Ovary (tissue), 10 donors: Measurements from ENCODE around the gene PTF1A. TPM values are rescaled to one million over a fixed set of nuclear protein-coding genes. Genes with fewer than 3 reads are reported as not detected.

ENCODE experiments used
- DNase-seq, 5 donors: peaks; one replicate each; pipeline ENCODE4 v3.0.0-alpha.2; 2019 to 2020
- H3K27ac ChIP-seq, 2 donors: fragments of 200-600 bp; one replicate each; pipeline versions ENCODE4 v1.5.1 to v1.8.0; 2019 to 2022
- H3K27me3 ChIP-seq: fragments of 200-600 bp; one replicate; pipeline ENCODE4 v1.8.0; 2022
- H3K36me3 ChIP-seq: fragments of 200-600 bp; sonication (generic); one replicate; pipeline ENCODE4 v1.5.1; 2019
- H3K4me1 ChIP-seq: one replicate; pipeline ENCODE4 v1.8.1; 2013; ENCODE audit warnings: mild to moderate bottlenecking, moderate library complexity; ENCODE audit not compliant: insufficient read depth
- H3K4me3 ChIP-seq: fragments of 200-600 bp; sonication (generic); one replicate; pipeline ENCODE4 v1.5.1; 2017
- H3K9me3 ChIP-seq, 2 donors: fragments of 200-600 bp in 1 of 2; sonication (generic) in 1 of 2; one replicate each; pipeline versions ENCODE4 v1.5.1 to v1.8.1; 2013 to 2019; ENCODE audit warnings: mild to moderate bottlenecking in 1 of 2, moderate library complexity in 1 of 2
- EP300 ChIP-seq: sonication (generic); formaldehyde crosslinking; IDR thresholded peaks from one replicate; pipeline ENCODE4 v1.6.1; 2017; ENCODE audit warnings: antibody characterized with exemption
- POLR2A ChIP-seq: fragments of 450-650 bp; IDR thresholded peaks from one replicate; pipeline ENCODE4 v1.6.1; 2017; ENCODE audit warnings: antibody characterized with exemption, mild to moderate bottlenecking, moderate library complexity
- WGBS, 3 donors: extraction: QIAGEN DNeasy Blood & Tissue Kit in 1 of 3; methylation state at CpG; one replicate each; pipeline versions ENCODE4 v1.1.5 to v1.1.7; 2013 to 2017; 5-methylcytosine and 5-hydroxymethylcytosine counted together
- intact Hi-C, 4 donors: fragments of 100-400 bp; cut with DNase I; formaldehyde crosslinking; loops; one replicate each; pipeline versions ENCODE4 v1.11.0 to v1.15.1; 2022 to 2023
- long read RNA-seq, 3 donors: library from polyadenylated mRNA in 2 of 3; unstranded in 2 of 3; transcript quantifications; one replicate each; pipeline ENCODE4 v2.0.0 and lab custom pipeline, GENCODE V29; 2021 to 2026
- polyA plus RNA-seq, 2 donors: library from polyadenylated mRNA; stranded (reverse); fragments of 200-250 nt in 1 of 2; fragments of 350-450 nt in 1 of 2; fragmentation: Illumina TruSeq in 1 of 2; extraction: RNeasy Lipid Tissue Mini Kit (QIAGEN cat#74804) in 1 of 2; gene quantifications; one replicate each; pipeline ENCODE4 v1.2.3, GENCODE V29; 2013 to 2014
- total RNA-seq, 7 donors: library from RNA; depleted of rRNA in 2 of 7; stranded (reverse); fragments of >200 nt in 2 of 7; fragmentation: NEBNext Ultra II Directional in 3 of 7; extraction: Animal tissue kit (Norgen Biotek cat#: 25700) in 3 of 7; gene quantifications; one replicate each; pipeline versions ENCODE4 v1.1.0 to v1.2.4, GENCODE V29; 2016 to 2023
- TF ChIP-seq, protein P1 (sequence below), 3 donors: fragments of 450-650 bp in 2 of 3; fragments of 200-600 bp in 1 of 3; IDR thresholded peaks; one replicate each; pipeline versions ENCODE4 v1.5.1 to v1.8.0; 2016 to 2022; ENCODE audit warnings: antibody characterized with exemption in 3 of 3, mild to moderate bottlenecking in 1 of 3
- donor health status: DM: no; HTN: no; CAD: no; lungs with moderate emphysema.
- donor health status: DM: no; HTN: no; CAD: no.
- donor health status: Bipolar disorder and iron deficiency.
- donor health status: DM: yes; HTN: yes; CAD: no.
- donor health status: DM: no; HTN: no; CAD: no.
- donor health status: DM: yes; HTN: yes; CAD: no.

PTF1A gene, protein sequence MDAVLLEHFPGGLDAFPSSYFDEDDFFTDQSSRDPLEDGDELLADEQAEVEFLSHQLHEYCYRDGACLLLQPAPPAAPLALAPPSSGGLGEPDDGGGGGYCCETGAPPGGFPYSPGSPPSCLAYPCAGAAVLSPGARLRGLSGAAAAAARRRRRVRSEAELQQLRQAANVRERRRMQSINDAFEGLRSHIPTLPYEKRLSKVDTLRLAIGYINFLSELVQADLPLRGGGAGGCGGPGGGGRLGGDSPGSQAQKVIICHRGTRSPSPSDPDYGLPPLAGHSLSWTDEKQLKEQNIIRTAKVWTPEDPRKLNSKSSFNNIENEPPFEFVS
- total RNA-seq (not detected), polyA plus RNA-seq (not detected)
- long read RNA-seq, donor 1: 0 reads
- long read RNA-seq, donor 2, partial matches to known transcripts: 0 of 1 reads
- long read RNA-seq, donor 2, other reads (novel, unspliced or antisense): 0 of 1 reads
- long read RNA-seq, donor 3: 0 reads

DNA sequence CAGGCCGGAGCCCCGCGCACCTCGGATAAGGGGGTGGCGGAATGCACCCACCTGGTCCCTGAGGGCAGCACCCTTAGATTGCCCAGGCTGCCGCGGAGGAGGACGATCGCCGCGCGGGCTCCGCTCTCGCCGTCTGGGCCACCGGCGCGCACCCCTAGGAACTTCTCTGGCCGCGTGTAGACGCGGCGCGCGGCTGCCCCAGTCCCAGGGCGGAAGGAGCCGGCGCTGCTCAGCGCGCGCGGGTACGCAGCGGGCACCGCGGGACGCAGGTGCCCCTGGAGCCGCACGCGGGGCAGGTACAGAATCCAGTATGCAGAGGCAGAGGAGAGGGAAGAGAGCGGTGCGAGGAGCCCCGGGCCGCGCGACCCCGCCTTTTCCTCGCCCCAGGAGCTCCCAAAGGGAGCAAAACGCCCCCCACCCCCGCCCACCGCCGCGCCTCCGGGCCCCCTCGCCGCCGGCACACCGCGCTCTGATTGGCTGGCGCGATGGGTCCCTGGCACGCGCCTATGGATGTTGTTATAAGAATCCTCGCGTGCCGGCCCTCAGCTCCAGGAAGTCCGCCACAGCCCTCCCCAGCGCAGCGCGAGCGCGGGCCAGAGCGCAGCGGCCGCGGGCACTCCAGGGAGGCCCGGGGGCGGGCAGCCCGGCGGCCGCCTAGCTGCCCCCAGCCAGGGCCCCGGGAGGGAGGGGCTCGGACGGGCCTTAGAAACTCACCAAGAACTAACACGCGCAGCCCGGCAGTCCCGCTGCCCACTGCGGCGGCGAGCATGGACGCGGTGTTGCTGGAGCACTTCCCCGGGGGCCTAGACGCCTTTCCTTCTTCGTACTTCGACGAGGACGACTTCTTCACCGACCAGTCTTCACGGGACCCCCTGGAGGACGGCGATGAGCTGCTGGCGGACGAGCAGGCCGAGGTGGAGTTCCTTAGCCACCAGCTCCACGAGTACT, at the start of gene PTF1A:
Gene PTF1A, plus strand, starts transcription at position 549 of the 948 bp plus-strand sequence. Its CDS starts 219 bp downstream, at position 768.
- no peak within 1 kb of the TSS for H3K4me3 ChIP-seq

DNA sequence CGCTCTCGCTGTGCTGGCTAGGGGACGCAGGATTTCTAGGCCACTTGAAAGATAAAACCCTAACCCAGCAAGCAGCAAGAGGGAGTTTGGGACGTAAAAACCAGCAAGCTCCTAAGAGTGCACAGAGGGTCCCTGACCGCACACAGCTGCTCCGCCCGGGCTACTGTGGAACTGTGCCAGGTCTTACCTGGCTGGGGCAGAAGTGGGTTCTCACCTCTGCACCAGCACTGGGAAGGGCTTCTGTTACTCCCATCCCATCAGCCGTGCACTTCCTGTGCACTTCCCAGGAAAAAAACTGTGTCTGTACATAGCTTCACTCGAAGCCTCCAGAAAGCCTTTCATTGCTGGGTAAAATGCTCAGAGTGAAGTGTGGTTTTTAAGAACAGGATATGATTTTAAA, 45.9 kb upstream of the PTF1A start:
- DNase-seq: no peak
- intact Hi-C loops: no loop called here

More for the DNA sequence above, at the start of gene PTF1A:
- Histone ChIP-seq H3K36me3 (no peaks in the 10 kb centered on the region), H3K4me1 (peaks cover 2% of the 10 kb centered on the region), H3K27me3 (no peaks in the 10 kb centered on the region), H3K9me3 (no peaks in the 10 kb centered on the region), H3K27ac (no peak within 1 kb of the TSS)
- intact Hi-C loops: no loop called here
- TF ChIP-seq, protein P1, sequence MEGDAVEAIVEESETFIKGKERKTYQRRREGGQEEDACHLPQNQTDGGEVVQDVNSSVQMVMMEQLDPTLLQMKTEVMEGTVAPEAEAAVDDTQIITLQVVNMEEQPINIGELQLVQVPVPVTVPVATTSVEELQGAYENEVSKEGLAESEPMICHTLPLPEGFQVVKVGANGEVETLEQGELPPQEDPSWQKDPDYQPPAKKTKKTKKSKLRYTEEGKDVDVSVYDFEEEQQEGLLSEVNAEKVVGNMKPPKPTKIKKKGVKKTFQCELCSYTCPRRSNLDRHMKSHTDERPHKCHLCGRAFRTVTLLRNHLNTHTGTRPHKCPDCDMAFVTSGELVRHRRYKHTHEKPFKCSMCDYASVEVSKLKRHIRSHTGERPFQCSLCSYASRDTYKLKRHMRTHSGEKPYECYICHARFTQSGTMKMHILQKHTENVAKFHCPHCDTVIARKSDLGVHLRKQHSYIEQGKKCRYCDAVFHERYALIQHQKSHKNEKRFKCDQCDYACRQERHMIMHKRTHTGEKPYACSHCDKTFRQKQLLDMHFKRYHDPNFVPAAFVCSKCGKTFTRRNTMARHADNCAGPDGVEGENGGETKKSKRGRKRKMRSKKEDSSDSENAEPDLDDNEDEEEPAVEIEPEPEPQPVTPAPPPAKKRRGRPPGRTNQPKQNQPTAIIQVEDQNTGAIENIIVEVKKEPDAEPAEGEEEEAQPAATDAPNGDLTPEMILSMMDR (IDR thresholded peaks at IDR 0.05): no peak
- no peak for TF ChIP-seq EP300
- no peak for TF ChIP-seq POLR2A
- no peak for DNase-seq
- WGBS, 3 donors: 1 to 2% (median 1%) methylated on average over 47 to 107 of the region's 107 CpGs

DNA sequence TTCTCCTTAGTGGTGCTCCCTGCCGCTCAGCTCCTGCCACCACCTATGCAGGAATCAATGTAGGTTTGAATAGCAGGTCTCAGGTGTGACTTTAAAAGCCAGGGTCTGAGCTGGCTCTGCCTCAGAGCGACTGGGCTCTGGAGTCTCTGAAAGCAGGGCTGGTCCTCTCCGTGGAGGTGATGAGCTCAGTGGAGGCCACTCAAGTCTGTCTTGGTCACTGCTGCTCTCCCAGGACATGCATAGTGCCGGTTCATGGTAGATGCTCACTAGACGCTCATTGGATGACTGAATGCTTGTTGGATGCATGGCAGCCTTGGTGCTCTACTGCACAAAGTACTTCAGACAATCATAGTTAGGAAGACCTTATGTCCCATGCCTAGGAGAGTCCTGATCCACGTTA, 45.1 kb upstream of the PTF1A start:
- Histone ChIP-seq H3K27ac (no peak overlapping the region), H3K36me3 (no peaks in the 10 kb centered on the region), H3K27me3 (no peaks in the 10 kb centered on the region), H3K4me3 (no peak overlapping the region), H3K9me3 (no peaks in the 10 kb centered on the region), H3K4me1 (no peaks in the 10 kb centered on the region)
- no peak for TF ChIP-seq POLR2A
- no peak for TF ChIP-seq EP300
- 85 to 88% (median 88%) methylated on average over 6 of the region's 6 CpGs for WGBS, 3 donors
- no peak for DNase-seq
- intact Hi-C loops: no loop called here

More for the DNA sequence above, 45.9 kb upstream of the PTF1A start:
- Histone ChIP-seq H3K9me3 (no peaks in the 10 kb centered on the region), H3K27ac (no peak overlapping the region), H3K4me3 (no peak overlapping the region), H3K4me1 (no peaks in the 10 kb centered on the region), H3K27me3 (no peaks in the 10 kb centered on the region), H3K36me3 (no peaks in the 10 kb centered on the region)
- WGBS, 3 donors: 69 to 77% (median 71%) methylated on average over 9 of the region's 9 CpGs
- no peak for TF ChIP-seq EP300
- TF ChIP-seq, protein P1 (IDR thresholded peaks at IDR 0.05): no peak
- no peak for TF ChIP-seq POLR2A

DNA sequence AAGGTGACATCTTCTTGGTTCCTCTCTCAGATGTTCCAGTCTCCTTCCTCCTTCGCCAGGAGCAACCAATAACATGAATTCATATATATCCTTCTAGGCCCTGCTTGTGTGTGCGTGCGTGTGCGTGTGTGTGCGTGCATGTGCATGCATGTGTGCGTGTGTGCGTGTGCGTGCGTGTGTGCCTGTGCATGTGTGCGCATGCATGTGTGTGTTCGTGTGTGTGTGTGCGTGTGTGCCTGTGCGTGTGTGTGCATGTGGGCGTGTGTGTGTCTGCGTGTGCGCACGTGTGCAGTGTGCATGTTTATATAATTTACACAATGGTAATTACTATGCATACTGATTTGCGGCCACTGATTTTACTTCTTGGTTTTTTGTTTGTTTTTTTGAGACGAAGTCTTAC, 43.9 kb upstream of the PTF1A start:
- no peaks in the 10 kb centered on the region for H3K9me3 ChIP-seq
- intact Hi-C loops: no loop called here
- H3K27me3 ChIP-seq: no peaks in the 10 kb centered on the region
- 92 to 95% (median 94%) methylated on average over 19 of the region's 19 CpGs for WGBS, 3 donors
- no peak for DNase-seq
- H3K36me3 ChIP-seq: no peaks in the 10 kb centered on the region
- H3K4me1 ChIP-seq: no peaks in the 10 kb centered on the region
- no peak overlapping the region for H3K27ac ChIP-seq
- H3K4me3 ChIP-seq: no peak overlapping the region
- TF ChIP-seq EP300 (no peak), POLR2A (no peak)
- TF ChIP-seq, protein P1 (IDR thresholded peaks at IDR 0.05): no peak
